Suprapubic skin (tissue), 4 donors: Measurements from ENCODE around the gene DLX2.

ENCODE experiments used
- CTCF ChIP-seq, 2 donors: fragments of 200-600 bp in 1 of 2; fragments of 450-650 bp in 1 of 2; sonication (generic) in 1 of 2; IDR thresholded peaks; one replicate each; pipeline ENCODE4 v1.5.1; 2016 to 2019; ENCODE audit warnings: antibody characterized with exemption in 2 of 2, mild to moderate bottlenecking in 1 of 2, moderate library complexity in 1 of 2
- POLR2A ChIP-seq, 2 donors: fragments of 450-650 bp; IDR thresholded peaks; one replicate each; pipeline ENCODE4 v1.6.1; 2017; ENCODE audit warnings: antibody characterized with exemption in 2 of 2, mild to moderate bottlenecking in 2 of 2, moderate library complexity in 2 of 2
- POLR2AphosphoS5 ChIP-seq, 3 donors: sonication (generic); formaldehyde crosslinking; IDR thresholded peaks; one replicate each; pipeline ENCODE4 v1.6.1; 2017; ENCODE audit warnings: antibody characterized with exemption in 3 of 3

GRCh38 chr2:172053486-172053885 lies 49.2 kb downstream of the DLX2 start:
- TF ChIP-seq POLR2AphosphoS5 (IDR thresholded peaks at IDR 0.05) (no peak), POLR2A (IDR thresholded peaks at IDR 0.05) (no peak), CTCF (IDR thresholded peaks at IDR 0.05) (no peak)
